ENCODE data around the gene HDDC3.
"Not testable (repeated sequence)": the region's sequence is repeated elsewhere in the genome, so short reads cannot be mapped to it uniquely, and the experiment has no call there.

HDDC3 gene

GRCh38 chr15:90912770-90913075 is 19.6 kb downstream of the HDDC3 start:
- no peak for DNase-seq (ENCODE audit: extremely low read depth, insufficient read length)
- Histone ChIP-seq H3K4me3 (replicated peaks; ENCODE audit: low read depth, low read length) (no peak overlapping the region), H3K36me3 (ENCODE audit: control insufficient read depth, insufficient read depth, low read length) (peaks cover 64% of the 10 kb centered on the region), H3K27me3 (replicated peaks; ENCODE audit: control insufficient read depth, insufficient read depth, low read length) (no peaks in the 10 kb centered on the region)
- TF ChIP-seq CTCF (IDR thresholded peaks at IDR 0.05; ENCODE audit: insufficient read depth, low read length, poor library complexity, severe bottlenecking): no peak

- Histone ChIP-seq H3K36me3 (ENCODE audit: control insufficient read depth, insufficient read depth, low read length) (peaks cover 65% of the 10 kb centered on the region), H3K27me3 (replicated peaks; ENCODE audit: control insufficient read depth, insufficient read depth, low read length) (no peaks in the 10 kb centered on the region), H3K4me3 (replicated peaks; ENCODE audit: low read depth, low read length) (no peak overlapping the region)
- no peak for TF ChIP-seq CTCF (IDR thresholded peaks at IDR 0.05; ENCODE audit: insufficient read depth, low read length, poor library complexity, severe bottlenecking)
- no peak for DNase-seq (ENCODE audit: extremely low read depth, insufficient read length)
Measured at GRCh38 chr15:90911906-90912769, 20.2 kb downstream of the HDDC3 start.

DNA sequence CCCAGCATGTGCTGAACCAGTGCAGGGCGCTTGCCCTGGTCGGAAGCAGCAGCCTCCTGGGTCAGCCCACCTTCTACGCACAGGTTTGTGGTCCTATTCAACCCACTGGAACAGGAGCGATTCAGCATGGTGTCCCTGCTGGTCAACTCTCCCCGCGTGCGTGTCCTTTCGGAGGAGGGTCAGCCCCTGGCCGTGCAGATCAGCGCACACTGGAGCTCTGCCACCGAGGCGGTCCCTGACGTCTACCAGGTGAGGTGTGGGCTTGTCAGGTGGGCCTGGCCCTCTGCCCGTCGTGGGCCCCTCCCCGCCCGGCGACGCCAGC is 21.1 kb downstream of the HDDC3 start:
- DNase-seq (ENCODE audit: extremely low read depth, insufficient read length): no peak
- TF ChIP-seq CTCF (IDR thresholded peaks at IDR 0.05; ENCODE audit: insufficient read depth, low read length, poor library complexity, severe bottlenecking): no peak
- H3K36me3 ChIP-seq (ENCODE audit: control insufficient read depth, insufficient read depth, low read length): peaks cover 72% of the 10 kb centered on the region
- H3K27me3 ChIP-seq (replicated peaks; ENCODE audit: control insufficient read depth, insufficient read depth, low read length): no peaks in the 10 kb centered on the region
- H3K4me3 ChIP-seq (replicated peaks; ENCODE audit: low read depth, low read length): no peak overlapping the region

GRCh38 chr15:90910441-90911301 is 21.7 kb downstream of the HDDC3 start:
- Histone ChIP-seq H3K4me3 (replicated peaks; ENCODE audit: low read depth, low read length) (no peak overlapping the region), H3K36me3 (ENCODE audit: control insufficient read depth, insufficient read depth, low read length) (peaks cover 72% of the 10 kb centered on the region), H3K27me3 (replicated peaks; ENCODE audit: control insufficient read depth, insufficient read depth, low read length) (no peaks in the 10 kb centered on the region)
- DNase-seq (ENCODE audit: extremely low read depth, insufficient read length): no peak
- TF ChIP-seq CTCF (IDR thresholded peaks at IDR 0.05; ENCODE audit: insufficient read depth, low read length, poor library complexity, severe bottlenecking): no peak

- H3K4me3 ChIP-seq (replicated peaks; ENCODE audit: low read depth, low read length): no peak overlapping the region
- TF ChIP-seq CTCF (IDR thresholded peaks at IDR 0.05; ENCODE audit: insufficient read depth, low read length, poor library complexity, severe bottlenecking): no peak
- H3K27me3 ChIP-seq (replicated peaks; ENCODE audit: control insufficient read depth, insufficient read depth, low read length): no peaks in the 10 kb centered on the region
- DNase-seq (ENCODE audit: extremely low read depth, insufficient read length): no peak
- H3K36me3 ChIP-seq (ENCODE audit: control insufficient read depth, insufficient read depth, low read length): peaks cover 72% of the 10 kb centered on the region
Measured at GRCh38 chr15:90909976-90910375, 22.4 kb downstream of the HDDC3 start.

DNA sequence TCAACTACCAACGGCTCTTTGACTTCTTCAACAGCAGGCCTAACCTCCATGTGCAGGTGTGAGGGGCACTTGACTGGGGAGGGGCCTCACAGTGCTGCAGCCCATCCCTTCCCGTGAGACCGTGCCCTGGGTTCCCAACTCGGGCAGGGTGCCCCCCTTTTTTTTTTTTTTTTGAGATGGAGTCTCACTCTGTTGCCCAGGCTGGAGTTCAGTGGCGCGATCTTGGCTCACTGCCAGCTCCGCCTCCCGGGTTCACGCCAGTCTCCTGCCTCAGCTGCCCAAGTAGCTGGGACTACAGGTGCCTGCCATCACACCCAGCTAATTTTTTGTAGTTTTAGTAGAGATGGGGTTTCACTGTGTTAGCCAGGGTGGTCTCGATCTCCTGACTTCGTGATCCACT is 22.9 kb downstream of the HDDC3 start:
- not testable (repeated sequence) for H3K27me3 ChIP-seq (replicated peaks; ENCODE audit: control insufficient read depth, insufficient read depth, low read length); DNase-seq (ENCODE audit: extremely low read depth, insufficient read length); H3K4me3 ChIP-seq (replicated peaks; ENCODE audit: low read depth, low read length)
- H3K36me3 ChIP-seq (ENCODE audit: control insufficient read depth, insufficient read depth, low read length): peaks cover 68% of the 10 kb centered on the region
